ENCODE measurements around the gene RIC8A. TPM values are rescaled to one million over a fixed set of nuclear protein-coding genes. Genes with fewer than 3 reads are reported as not detected.

The RIC8A gene
- total and polyA plus RNA-seq, 4 donors: 12.5 to 49.6 (median 34.5) TPM

DNA sequence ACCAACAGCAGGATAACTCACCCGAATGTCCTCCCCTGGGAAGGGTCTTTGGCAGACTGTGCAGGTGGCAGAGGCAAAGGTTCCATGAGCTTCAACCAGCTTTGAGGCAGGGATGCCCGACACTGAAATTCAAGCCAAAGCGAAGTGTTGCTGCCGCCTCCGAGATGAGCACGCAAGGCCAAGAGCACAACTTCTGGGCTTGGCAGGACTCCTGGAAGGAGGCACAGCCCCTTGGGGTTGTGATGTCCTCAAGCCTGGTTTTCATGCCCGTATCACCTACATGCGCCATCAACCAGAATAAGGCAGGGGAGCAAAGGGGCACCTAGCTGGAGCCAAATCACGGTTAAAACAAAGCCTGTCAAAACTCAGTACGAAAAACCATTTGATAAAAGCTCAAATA, 22.9 kb downstream of the RIC8A start:
- DNase-seq (ENCODE audit: low spot score): peak; percentile 23

GRCh38 chr11:232783-233565, 25.5 kb downstream of the RIC8A start:
- Histone ChIP-seq H3K9me3 (ENCODE audit: control insufficient read depth in 4 of 4, low read length in 3 of 4) (no peaks in the 10 kb centered on the region), H3K36me3 (ENCODE audit: control insufficient read depth in 4 of 4, insufficient read depth in 3 of 4, low read depth in 1 of 4, low read length in 3 of 4) (peaks cover 0 to 14% (median 7%) of the 10 kb centered on the region in 4 donors), H3K4me3 (ENCODE audit: low read depth in 1 of 3, low read length in 3 of 3) (no peak overlapping the region), H3K4me1 (ENCODE audit: control insufficient read depth in 4 of 4, insufficient read depth in 4 of 4, low read length in 3 of 4) (peaks cover 0 to 19% (median 15%) of the 10 kb centered on the region in 4 donors), H3K9ac (ENCODE audit: low read depth in 1 of 2, low read length in 2 of 2) (no peak overlapping the region), H3K27ac (ENCODE audit: low read depth in 1 of 2, low read length in 2 of 2) (no peak overlapping the region), H3K27me3 (ENCODE audit: control insufficient read depth in 4 of 4, insufficient read depth in 4 of 4, low read length in 3 of 4) (no peaks in the 10 kb centered on the region)
- WGBS: 92% methylated on average over 20 of the region's 20 CpGs
- TF ChIP-seq YY1 (IDR thresholded peaks at IDR 0.05) (no peak), GABPA (IDR thresholded peaks at IDR 0.05 in 1 of 2, conservative IDR thresholded peaks at IDR 0.05 in 1 of 2) (no peak), HNF4A (conservative IDR thresholded peaks at IDR 0.05) (no peak), REST (IDR thresholded peaks at IDR 0.05) (no peak), TAF1 (conservative IDR thresholded peaks at IDR 0.05) (no peak), RXRA (IDR thresholded peaks at IDR 0.05) (no peak), RAD21 (IDR thresholded peaks at IDR 0.05) (no peak), FOXA2 (IDR thresholded peaks at IDR 0.05) (no peak), JUND (IDR thresholded peaks at IDR 0.05) (no peak)
- TF ChIP-seq, protein P1, sequence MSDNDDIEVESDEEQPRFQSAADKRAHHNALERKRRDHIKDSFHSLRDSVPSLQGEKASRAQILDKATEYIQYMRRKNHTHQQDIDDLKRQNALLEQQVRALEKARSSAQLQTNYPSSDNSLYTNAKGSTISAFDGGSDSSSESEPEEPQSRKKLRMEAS (IDR thresholded peaks at IDR 0.05): no peak
- DNase-seq (ENCODE audit: low spot score): no peak

More for the DNA sequence above, 22.9 kb downstream of the RIC8A start:
- no peak for TF ChIP-seq REST (IDR thresholded peaks at IDR 0.05)
- no peak for TF ChIP-seq HNF4G (IDR thresholded peaks at IDR 0.05)
- TF ChIP-seq, protein P2, sequence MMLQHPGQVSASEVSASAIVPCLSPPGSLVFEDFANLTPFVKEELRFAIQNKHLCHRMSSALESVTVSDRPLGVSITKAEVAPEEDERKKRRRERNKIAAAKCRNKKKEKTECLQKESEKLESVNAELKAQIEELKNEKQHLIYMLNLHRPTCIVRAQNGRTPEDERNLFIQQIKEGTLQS (IDR thresholded peaks at IDR 0.05): no peak
- TF ChIP-seq FOXA1 (IDR thresholded peaks at IDR 0.05): no peak
- no peak for TF ChIP-seq EGR1 (IDR thresholded peaks at IDR 0.05; ENCODE audit: low read depth in 2 of 2)
- H3K4me1 ChIP-seq (ENCODE audit: control insufficient read depth in 4 of 4, insufficient read depth in 4 of 4, low read length in 3 of 4): peaks cover 0 to 7% (median 5%) of the 10 kb centered on the region in 4 donors
- H3K36me3 ChIP-seq (ENCODE audit: control insufficient read depth in 4 of 4, insufficient read depth in 3 of 4, low read depth in 1 of 4, low read length in 3 of 4): peaks cover 0 to 17% (median 7%) of the 10 kb centered on the region in 4 donors
- no peaks in the 10 kb centered on the region for H3K9me3 ChIP-seq (ENCODE audit: control insufficient read depth in 4 of 4, low read length in 3 of 4)
- H3K27me3 ChIP-seq (ENCODE audit: control insufficient read depth in 4 of 4, insufficient read depth in 4 of 4, low read length in 3 of 4): no peaks in the 10 kb centered on the region
- H3K9ac ChIP-seq (ENCODE audit: low read depth in 1 of 2, low read length in 2 of 2): no peak overlapping the region
- WGBS: 98% methylated on average over 10 of the region's 10 CpGs
- H3K4me3 ChIP-seq (ENCODE audit: low read depth in 1 of 3, low read length in 3 of 3): no peak overlapping the region
- no peak overlapping the region for H3K27ac ChIP-seq (ENCODE audit: low read depth in 1 of 2, low read length in 2 of 2)

All from liver (tissue), 9 donors.